ENCODE measurements around the gene ADRB2. TPM values are rescaled to one million over a fixed set of nuclear protein-coding genes. Genes with fewer than 3 reads are reported as not detected.

ADRB2 gene
- total and polyA plus RNA-seq, 10 of the 15 experiments (the other 5 are each of a cell fraction or from before 2014, with no cell fraction given), result 0.03 to 0.34 (median 0.18) TPM; not detected in 1

DNA sequence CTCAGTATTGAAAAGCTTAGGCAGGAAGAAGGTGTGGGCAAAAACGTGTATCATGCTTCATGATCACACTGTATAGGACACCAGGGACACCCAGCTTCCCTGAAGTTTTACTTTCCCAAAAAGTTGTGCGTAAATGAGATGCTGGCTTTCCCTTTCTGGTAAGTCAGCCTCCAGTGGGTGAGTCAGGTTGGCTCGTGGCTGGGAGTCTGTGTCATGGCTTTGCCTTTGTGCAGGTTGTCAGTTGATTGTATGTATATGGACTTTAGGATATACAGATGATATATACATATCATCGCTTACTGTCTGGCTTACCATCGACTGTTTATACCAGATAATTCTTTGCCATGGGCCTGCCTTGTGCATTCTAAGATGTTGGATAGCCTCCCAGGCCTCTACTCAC, 34.2 kb downstream of the ADRB2 start:
- Histone ChIP-seq H2AFZ (ENCODE audit: control insufficient read depth, low read depth, low read length) (no peak overlapping the region), H3K27ac (ENCODE audit: control insufficient read depth, insufficient read depth) (no peak overlapping the region), H3K36me3 (ENCODE audit: control insufficient read depth in 2 of 2, insufficient read depth in 2 of 2, low read length in 1 of 2) (no peaks in the 10 kb centered on the region), H3K27me3 (replicated peaks in 1 of 2; ENCODE audit: control insufficient read depth in 2 of 2, insufficient read depth in 2 of 2, low read length in 1 of 2) (peaks cover 0 to 3% of the 10 kb centered on the region in 2 experiments; a peak in 3 of 4 replicates), H3K4me3 (no peak overlapping the region), H3K9me3 (replicated peaks; ENCODE audit: control insufficient read depth, insufficient read depth, low read length) (no peaks in the 10 kb centered on the region), H3K9ac (ENCODE audit: control insufficient read depth, insufficient read depth, low read length) (no peak overlapping the region), H3K79me2 (ENCODE audit: control insufficient read depth, insufficient read depth, low read length) (no peaks in the 10 kb centered on the region), H3K4me1 (ENCODE audit: control insufficient read depth, insufficient read depth, low read length) (no peaks in the 10 kb centered on the region), H4K20me1 (ENCODE audit: control insufficient read depth, insufficient read depth) (no peaks in the 10 kb centered on the region), H3K4me2 (ENCODE audit: control insufficient read depth, insufficient read depth) (no peak overlapping the region)
- BruUV-seq (replicated peaks), result no TSS peak
- no peak for TF ChIP-seq HDAC6 (IDR thresholded peaks at IDR 0.05; ENCODE audit: unreplicated experiment)
- TF ChIP-seq SMARCA5 (IDR thresholded peaks at IDR 0.05), result no peak
- TF ChIP-seq NR2C2 (IDR thresholded peaks at IDR 0.05; ENCODE audit: borderline replicate concordance, control insufficient read depth, insufficient read length, low read depth), result no peak
- no peak for TF ChIP-seq ZNF24 (IDR thresholded peaks at IDR 0.05)
- TF ChIP-seq ZZZ3 (IDR thresholded peaks at IDR 0.05; ENCODE audit: control insufficient read depth, insufficient read length, low read depth), result no peak
- TF ChIP-seq SMC3 (IDR thresholded peaks at IDR 0.05; ENCODE audit: borderline replicate concordance, low read length), result no peak
- TF ChIP-seq TARDBP (IDR thresholded peaks at IDR 0.05; ENCODE audit: borderline replicate concordance), result no peak
- TF ChIP-seq, protein P1, sequence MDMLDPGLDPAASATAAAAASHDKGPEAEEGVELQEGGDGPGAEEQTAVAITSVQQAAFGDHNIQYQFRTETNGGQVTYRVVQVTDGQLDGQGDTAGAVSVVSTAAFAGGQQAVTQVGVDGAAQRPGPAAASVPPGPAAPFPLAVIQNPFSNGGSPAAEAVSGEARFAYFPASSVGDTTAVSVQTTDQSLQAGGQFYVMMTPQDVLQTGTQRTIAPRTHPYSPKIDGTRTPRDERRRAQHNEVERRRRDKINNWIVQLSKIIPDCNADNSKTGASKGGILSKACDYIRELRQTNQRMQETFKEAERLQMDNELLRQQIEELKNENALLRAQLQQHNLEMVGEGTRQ (IDR thresholded peaks at IDR 0.05; ENCODE audit: borderline replicate concordance, low read depth, low read length), result no peak
- no peak for TF ChIP-seq PAX5 (IDR thresholded peaks at IDR 0.05; ENCODE audit: borderline replicate concordance, low read depth, low read length)
- TF ChIP-seq BACH1 (IDR thresholded peaks at IDR 0.05; ENCODE audit: borderline replicate concordance), result no peak
- TF ChIP-seq MTA2 (IDR thresholded peaks at IDR 0.05; ENCODE audit: low read depth), result no peak
- TF ChIP-seq POLR2A (IDR thresholded peaks at IDR 0.05; ENCODE audit: low read depth, low read length), result no peak
- no peak for TF ChIP-seq SMAD5 (IDR thresholded peaks at IDR 0.05; ENCODE audit: low read depth)
- TF ChIP-seq MXI1 (IDR thresholded peaks at IDR 0.05; ENCODE audit: low read depth, low read length), result no peak
- TF ChIP-seq MTA3 (IDR thresholded peaks at IDR 0.05; ENCODE audit: borderline replicate concordance, low read length), result no peak
- ChIA-PET RAD21 (ENCODE audit: unreplicated experiment) (no interaction called here), POLR2A (no interaction called here), CTCF (no interaction called here), SMC1A (ENCODE audit: uncharacterized antibody, unreplicated experiment) (no interaction called here)
- 39% methylated on average over 5 of the region's 5 CpGs for WGBS (ENCODE audit: insufficient coverage, insufficient replicate concordance, low lambda C conversion rate, missing lambda C conversion rate)
- ATAC-seq, result no peak
- intact Hi-C loops (cut with micrococcal nuclease; ENCODE audit: unreplicated experiment), result no loop called here
- no peak for FAIRE-seq
- in situ Hi-C loops (cut with MboI), result no loop called here
- no peak for DNase-seq (ENCODE audit: low read depth, low spot score)

Data from GM12878 (cell line).